H9 (cell line): ENCODE measurements around the gene ZNF483. TPM values are rescaled to one million over a fixed set of nuclear protein-coding genes. Genes with fewer than 3 reads are reported as not detected.

Experiments used
- DNase-seq: peaks from one replicate; pipeline ENCODE4 v3.0.0-alpha.2; 2017
- H2AFZ ChIP-seq: one replicate; pipeline ENCODE4 v1.6.1; 2013; ENCODE audit warnings: mild to moderate bottlenecking, low read length, control low read depth, moderate library complexity
- H2AK5ac ChIP-seq: 2 replicates; pipeline ENCODE4 v1.6.1; 2013; ENCODE audit warnings: low read length, control low read depth, mixed read lengths; ENCODE audit not compliant: insufficient read length
- H2BK120ac ChIP-seq: one replicate; pipeline ENCODE4 v1.6.1; 2013; ENCODE audit warnings: low read depth, mild to moderate bottlenecking, low read length, control low read depth, inconsistent platforms; ENCODE audit not compliant: poor library complexity, severe bottlenecking
- H2BK12ac ChIP-seq: 2 replicates; pipeline ENCODE4 v1.6.1; 2013; ENCODE audit warnings: low read length, control low read depth, mixed read lengths, low read depth; ENCODE audit not compliant: insufficient read length
- H2BK15ac ChIP-seq: 2 replicates; pipeline ENCODE4 v1.6.1; 2013; ENCODE audit warnings: low read depth, low read length, control low read depth
- H2BK20ac ChIP-seq: one replicate; pipeline ENCODE4 v1.6.1; 2013; ENCODE audit warnings: low read depth, mild to moderate bottlenecking, low read length, control low read depth, inconsistent platforms; ENCODE audit not compliant: poor library complexity, severe bottlenecking
- H2BK5ac ChIP-seq: 2 replicates; pipeline ENCODE4 v1.6.1; 2013; ENCODE audit warnings: low read length, control low read depth, mixed read lengths; ENCODE audit not compliant: insufficient read length
- H3K14ac ChIP-seq: 2 replicates; pipeline ENCODE4 v1.6.1; 2013; ENCODE audit warnings: low read length, control low read depth; ENCODE audit not compliant: insufficient read depth
- H3K18ac ChIP-seq: 2 replicates; pipeline ENCODE4 v1.6.1; 2013; ENCODE audit warnings: low read depth, mild to moderate bottlenecking, mixed read lengths, low read length, control low read depth; ENCODE audit not compliant: insufficient read length
- H3K23ac ChIP-seq: 2 replicates; pipeline ENCODE4 v1.6.1; 2013; ENCODE audit warnings: low read length, control low read depth, mixed read lengths, low read depth; ENCODE audit not compliant: insufficient read length
- H3K23me2 ChIP-seq: 2 replicates; pipeline ENCODE4 v1.6.1; 2013; ENCODE audit warnings: low read depth, mild to moderate bottlenecking, mixed read lengths, low read length, control low read depth; ENCODE audit not compliant: insufficient read length, poor library complexity, severe bottlenecking
- H3K27ac ChIP-seq: 2 replicates; pipeline ENCODE4 v1.5.1; 2013; ENCODE audit warnings: low read length, control low read depth, mixed read lengths, low read depth; ENCODE audit not compliant: insufficient read length
- H3K27me3 ChIP-seq: 2 replicates; pipeline ENCODE4 v1.6.1; 2013; ENCODE audit warnings: low read length, control low read depth, inconsistent platforms; ENCODE audit not compliant: insufficient read depth
- H3K4ac ChIP-seq: 2 replicates; pipeline ENCODE4 v1.6.1; 2013; ENCODE audit warnings: low read depth, mild to moderate bottlenecking, control low read depth, inconsistent platforms, low read length, moderate library complexity
- H3K4me1 ChIP-seq: 2 replicates; pipeline ENCODE4 v1.6.1; 2013; ENCODE audit warnings: low read length, control low read depth, inconsistent platforms; ENCODE audit not compliant: insufficient read depth
- H3K4me2 ChIP-seq: 2 replicates; pipeline ENCODE4 v1.6.1; 2013; ENCODE audit warnings: low read length, control low read depth, mixed read lengths; ENCODE audit not compliant: insufficient read length, insufficient read depth
- H3K56ac ChIP-seq: 2 replicates; pipeline ENCODE4 v1.6.1; 2013; ENCODE audit warnings: low read depth, mild to moderate bottlenecking, mixed read lengths, low read length, control low read depth; ENCODE audit not compliant: insufficient read length
- H3K79me1 ChIP-seq: 2 replicates; pipeline ENCODE4 v1.6.1; 2013; ENCODE audit warnings: low read depth, mild to moderate bottlenecking, moderate library complexity, low read length, control low read depth, inconsistent platforms; ENCODE audit not compliant: insufficient read depth, poor library complexity, severe bottlenecking
- H3K79me2 ChIP-seq: 2 replicates; pipeline ENCODE4 v1.6.1; 2013; ENCODE audit warnings: low read length, control low read depth, inconsistent platforms; ENCODE audit not compliant: insufficient read depth
- H3K9ac ChIP-seq: 2 replicates; pipeline ENCODE4 v1.6.1; 2013; ENCODE audit warnings: low read length, control low read depth, mixed read lengths; ENCODE audit not compliant: insufficient read length; ENCODE audit errors: extremely low read depth
- H3K9me3 ChIP-seq: one replicate; pipeline ENCODE4 v1.6.1; 2013; ENCODE audit warnings: low read depth, low read length, inconsistent platforms; ENCODE audit not compliant: control insufficient read depth
- H3T11ph ChIP-seq: one replicate; pipeline ENCODE4 v1.6.1; 2013; ENCODE audit warnings: mild to moderate bottlenecking, low read length, control low read depth, inconsistent platforms
- H4K20me1 ChIP-seq: one replicate; pipeline ENCODE4 v1.6.1; 2013; ENCODE audit not compliant: control insufficient read depth, insufficient read length, insufficient read depth
- H4K5ac ChIP-seq: 2 replicates; pipeline ENCODE4 v1.6.1; 2013; ENCODE audit warnings: low read depth, mild to moderate bottlenecking, mixed read lengths, low read length, control low read depth; ENCODE audit not compliant: insufficient read length
- H4K8ac ChIP-seq: replicated peaks from 2 replicates; pipeline ENCODE4 v1.6.1; 2013; ENCODE audit warnings: low read length, control low read depth, mixed read lengths, low read depth; ENCODE audit not compliant: insufficient read length
- H4K91ac ChIP-seq: 2 replicates; pipeline ENCODE4 v1.6.1; 2013; ENCODE audit warnings: low read depth, mild to moderate bottlenecking, moderate library complexity, mixed read lengths, low read length, control low read depth; ENCODE audit not compliant: insufficient read length
- H3K27ac Mint-ChIP-seq, 3 experiments: 2 replicates in 2 of 3; 3 replicates in 1 of 3; pipeline ENCODE4 v1.8.0; 2020 to 2021; ENCODE audit warnings: mixed read lengths in 3 of 3, mild to moderate bottlenecking in 1 of 3, moderate library complexity in 1 of 3
- H3K27me3 Mint-ChIP-seq: 2 replicates; pipeline ENCODE4 v1.8.0; 2021; ENCODE audit warnings: low read depth, mild to moderate bottlenecking, moderate library complexity, mixed read lengths
- H3K36me3 Mint-ChIP-seq, 3 experiments: 2 replicates in 2 of 3; 3 replicates in 1 of 3; pipeline ENCODE4 v1.8.0; 2020 to 2021; ENCODE audit warnings: low read depth in 3 of 3, mixed read lengths in 3 of 3; ENCODE audit not compliant: insufficient read depth in 1 of 3
- H3K4me1 Mint-ChIP-seq, 2 experiments: 2 replicates each; pipeline ENCODE4 v1.8.0; 2020; ENCODE audit warnings: mixed read lengths in 2 of 2
- H3K4me3 Mint-ChIP-seq, 2 experiments: 2 replicates in 1 of 2; 3 replicates in 1 of 2; pipeline ENCODE4 v1.8.0; 2020 to 2021; ENCODE audit warnings: mild to moderate bottlenecking in 2 of 2, mixed read lengths in 2 of 2, moderate library complexity in 1 of 2
- H3K9me3 Mint-ChIP-seq, 2 experiments: 2 replicates in 1 of 2; 3 replicates in 1 of 2; pipeline ENCODE4 v1.8.0; 2020; ENCODE audit warnings: mild to moderate bottlenecking in 2 of 2, mixed read lengths in 2 of 2, moderate library complexity in 1 of 2
- CTCF ChIP-seq: fragments of 200-600 bp; sonication (generic); conservative IDR thresholded peaks from 3 replicates; pipeline ENCODE4 v1.8.0; 2021; ENCODE audit warnings: antibody characterized with exemption, mild to moderate bottlenecking
- WGBS: extraction: QIAGEN DNeasy Blood & Tissue Kit; methylation state at CpG from one replicate; pipeline ENCODE4 v1.1.7; 2013; ENCODE audit warnings: missing lambda C conversion rate, low lambda C conversion rate, mixed read lengths; ENCODE audit not compliant: insufficient read length; ENCODE audit errors: extremely low coverage; 5-methylcytosine and 5-hydroxymethylcytosine counted together
- total RNA-seq: library from RNA; stranded (reverse); gene quantifications from 2 replicates; pipeline ENCODE4 v1.2.1, GENCODE V29; 2021

The ZNF483 gene
- total RNA-seq, 1 experiment from 2014 or later, result 48.1 TPM

GRCh38 chr9:111475195-111475594 lies 49.8 kb upstream of the ZNF483 start:
- H3K36me3 Mint-ChIP-seq, result peaks cover 0 to 3% (median 0%) of the 10 kb centered on the region in 3 experiments; a peak in 2 of 7 replicates
- Histone ChIP-seq H3K27ac (no peak overlapping the region), H2BK12ac (no peak overlapping the region), H4K91ac (no peak overlapping the region), H3K9ac (no peak overlapping the region), H3K4ac (no peak overlapping the region), H3K4me2 (no peak overlapping the region), H3K14ac (no peak overlapping the region), H2BK15ac (no peak overlapping the region), H3K23ac (no peak overlapping the region), H2BK120ac (no peak overlapping the region), H2AFZ (no peak overlapping the region), H4K20me1 (no peaks in the 10 kb centered on the region), H3K9me3 (no peaks in the 10 kb centered on the region), H2AK5ac (no peak overlapping the region), H2BK5ac (no peak overlapping the region), H3K79me1 (peaks cover 5% of the 10 kb centered on the region), H3T11ph (no peak overlapping the region), H3K18ac (no peak overlapping the region), H3K27me3 (no peaks in the 10 kb centered on the region), H3K56ac (no peak overlapping the region), H3K79me2 (peaks cover 68% of the 10 kb centered on the region), H2BK20ac (no peak overlapping the region), H4K8ac (no peak overlapping the region), H4K5ac (no peak overlapping the region), H3K23me2 (no peaks in the 10 kb centered on the region), H3K4me1 (peaks cover 2% of the 10 kb centered on the region; the same call in 1 of the 2 replicates)
- TF ChIP-seq CTCF, result no peak
- no peak overlapping the region for H3K4me3 Mint-ChIP-seq
- no peak overlapping the region for H3K27ac Mint-ChIP-seq
- DNase-seq, result no peak
- H3K4me1 Mint-ChIP-seq, result peaks cover 30 to 34% of the 10 kb centered on the region in 2 experiments
- H3K9me3 Mint-ChIP-seq, result no peaks in the 10 kb centered on the region
- H3K27me3 Mint-ChIP-seq, result no peaks in the 10 kb centered on the region
- WGBS, result no CpG with 5 or more reads among the region's 2 CpGs
